ENCODE data around the gene PARN. TPM values are rescaled to one million over a fixed set of nuclear protein-coding genes. Genes with fewer than 3 reads are reported as not detected.

Gene PARN
- total RNA-seq, 1 donor from 2014 or later: 24.6 TPM

DNA sequence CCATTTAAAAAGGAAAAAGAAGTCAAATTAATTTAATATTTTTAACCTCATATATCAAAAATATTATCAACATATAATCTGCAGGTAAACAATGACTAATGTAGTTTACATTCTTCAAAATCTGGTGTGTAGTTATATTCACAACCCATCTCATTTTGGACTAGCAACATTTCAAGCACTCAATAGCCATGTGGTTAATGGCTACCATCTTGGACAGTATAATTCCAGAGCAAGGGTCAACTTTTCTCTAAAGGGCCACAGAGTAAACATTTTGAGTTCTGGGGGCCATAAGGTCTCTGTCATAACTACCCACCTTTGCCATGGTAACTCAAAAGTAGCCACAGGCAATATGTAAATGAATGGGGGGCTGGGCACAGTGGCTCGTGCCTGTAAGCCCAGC, 153.9 kb downstream of the PARN start:
- no peak for DNase-seq (ENCODE audit: extremely low read depth, low read depth, low spot score)

DNA sequence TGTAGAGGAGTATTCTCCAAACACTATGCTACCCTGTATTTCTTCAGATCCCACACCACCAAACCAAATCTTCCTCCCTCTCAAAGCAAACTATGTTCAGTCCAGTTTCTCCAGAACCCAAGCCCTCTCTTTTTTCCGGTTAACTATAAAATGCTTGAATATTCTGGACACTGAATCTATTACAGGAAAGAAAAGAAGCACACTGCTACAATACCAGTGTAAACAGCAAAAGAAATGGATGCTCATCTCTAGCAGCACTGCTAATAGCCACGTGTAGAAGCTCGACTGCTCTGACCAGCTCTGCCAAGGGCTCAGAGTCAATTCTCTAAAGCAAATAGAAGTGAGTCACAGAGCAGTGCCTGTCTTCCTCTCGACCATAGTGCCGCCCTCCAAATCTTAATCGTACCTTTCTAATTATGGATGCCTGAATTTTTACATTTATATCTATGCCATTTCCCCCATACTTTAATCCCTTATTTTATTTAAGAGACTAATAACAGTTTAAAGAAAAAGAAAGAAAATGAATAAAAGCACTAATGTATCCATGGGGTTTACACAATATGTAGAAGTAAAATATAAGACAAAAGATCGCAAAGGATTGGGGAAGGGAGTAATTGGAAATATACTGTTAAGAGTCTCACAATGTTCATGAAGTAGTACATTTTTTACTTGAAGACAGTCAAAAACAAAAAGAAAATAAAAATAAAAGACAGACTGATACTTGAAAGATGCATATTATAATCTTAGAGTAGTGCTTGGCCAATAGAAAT, 154.5 kb downstream of the PARN start:
- no peak for DNase-seq (ENCODE audit: extremely low read depth, low read depth, low spot score)

DNA sequence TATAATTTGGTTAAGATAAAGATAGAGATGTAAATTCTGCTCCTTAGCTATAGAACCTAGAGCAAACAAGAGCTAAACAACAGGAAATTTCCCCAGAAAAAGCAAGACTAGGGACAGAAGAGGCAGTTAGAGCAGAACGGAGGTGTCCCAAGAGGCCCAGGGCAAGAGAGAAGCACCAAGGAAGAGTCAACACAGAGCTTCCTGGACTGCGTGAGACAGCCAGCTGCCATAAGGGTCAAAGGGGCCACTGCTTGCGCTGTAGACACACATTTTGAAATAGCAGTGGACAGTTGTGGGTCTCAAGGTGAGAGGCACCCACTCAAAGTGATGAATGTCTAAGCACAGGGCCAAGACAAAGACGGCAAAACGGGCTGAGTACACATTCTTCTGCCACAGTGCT, 156.6 kb downstream of the PARN start:
- no peak for DNase-seq (ENCODE audit: extremely low read depth, low read depth, low spot score)

DNA sequence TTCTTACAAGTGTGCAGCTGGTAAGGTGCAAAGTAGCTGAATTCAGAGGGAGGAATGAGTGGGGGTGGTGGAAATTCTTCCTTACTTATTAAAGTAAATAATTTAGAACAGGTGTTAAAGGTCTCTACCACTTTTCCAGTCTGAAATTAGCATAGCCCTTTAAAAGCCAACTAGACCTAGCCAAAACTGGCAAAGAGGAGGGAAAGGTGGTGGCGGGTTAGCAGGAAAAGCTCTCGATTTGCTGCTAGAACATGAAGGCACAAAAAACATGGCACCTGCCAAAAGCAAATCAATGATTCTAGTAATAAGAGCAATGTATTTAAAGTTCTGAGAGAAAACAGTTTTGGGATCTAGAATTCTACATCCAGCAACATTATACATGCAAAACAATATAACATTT, 157.7 kb downstream of the PARN start:
- DNase-seq (ENCODE audit: extremely low read depth, low read depth, low spot score): no peak

DNA sequence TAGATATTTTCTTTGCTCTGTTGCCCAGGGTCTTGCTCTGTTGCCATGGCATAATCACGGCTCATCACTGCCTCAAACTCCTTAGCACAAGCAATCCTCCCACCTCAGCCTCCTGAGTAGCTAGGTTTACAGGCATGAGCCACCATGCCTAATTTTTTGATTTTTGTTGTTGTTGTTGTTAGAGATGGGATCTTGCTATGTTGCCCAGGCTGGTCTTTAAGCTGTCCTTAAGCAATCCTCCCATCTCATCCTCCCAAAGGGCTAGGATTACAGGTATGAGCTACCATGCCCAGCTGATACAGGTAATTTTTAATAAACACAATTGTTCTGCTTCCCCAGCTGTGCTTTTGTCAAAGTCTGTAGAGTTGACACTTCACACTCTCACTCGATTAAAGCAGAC, 159.3 kb downstream of the PARN start:
- DNase-seq (ENCODE audit: extremely low read depth, low read depth, low spot score): no peak

DNA sequence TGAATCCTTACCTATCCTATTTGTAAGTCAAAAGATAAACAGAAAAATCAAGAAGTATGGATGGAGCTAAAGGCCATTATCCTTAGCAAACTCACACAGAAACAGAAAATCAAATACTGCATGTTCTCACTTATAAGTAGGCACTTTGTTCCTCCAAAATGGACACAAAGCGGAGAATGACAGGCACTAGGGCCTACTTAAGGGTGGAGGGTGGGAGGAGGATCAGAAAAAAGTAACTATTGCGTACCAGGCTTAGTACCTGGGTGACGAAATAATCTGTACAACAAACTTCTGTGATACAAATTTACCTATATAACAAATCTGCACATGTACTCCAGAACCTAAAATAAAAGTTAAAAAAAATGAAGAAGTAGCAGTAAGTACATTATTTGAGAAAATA, 164.3 kb downstream of the PARN start:
- no peak for DNase-seq (ENCODE audit: extremely low read depth, low read depth, low spot score)

DNA sequence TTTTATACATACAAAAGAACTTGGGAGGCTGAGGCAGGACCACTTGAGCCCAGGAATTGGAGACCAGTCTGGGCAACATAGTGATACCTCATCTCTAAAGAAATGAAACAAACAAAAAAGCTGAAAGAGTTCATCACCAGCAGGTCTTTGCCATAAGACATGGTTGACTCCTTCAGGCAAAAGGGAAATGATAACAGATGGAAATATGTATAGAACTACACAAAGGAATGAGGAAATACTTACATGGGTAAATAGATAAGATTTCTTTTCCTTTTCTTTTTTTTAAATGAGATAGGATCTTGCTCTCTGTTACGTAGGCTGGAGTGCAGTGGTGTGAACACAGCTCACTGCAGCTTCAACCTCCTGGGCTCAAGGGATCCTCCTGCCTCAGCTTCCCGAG, 165.3 kb downstream of the PARN start:
- DNase-seq (ENCODE audit: extremely low read depth, low read depth, low spot score): no peak

DNA sequence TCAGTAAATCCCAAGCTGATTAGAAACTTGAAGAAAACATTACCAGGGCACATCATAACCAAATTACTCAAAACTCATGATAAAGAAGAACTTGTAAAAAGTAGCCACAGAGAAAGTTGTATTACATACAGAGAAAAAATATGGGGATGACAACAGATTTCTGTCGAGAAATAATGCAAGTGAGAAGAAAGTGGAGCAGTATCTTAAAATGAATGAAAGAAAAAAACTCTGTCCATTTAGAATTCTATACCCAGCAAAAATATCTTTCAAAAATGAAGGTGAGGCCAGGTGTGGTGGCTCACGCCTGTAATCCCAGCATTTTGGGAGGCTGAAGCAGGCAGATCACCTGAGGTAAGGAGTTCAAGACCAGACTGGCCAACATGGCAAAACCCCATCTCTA, 165.9 kb downstream of the PARN start:
- no peak for DNase-seq (ENCODE audit: extremely low read depth, low read depth, low spot score)

DNA sequence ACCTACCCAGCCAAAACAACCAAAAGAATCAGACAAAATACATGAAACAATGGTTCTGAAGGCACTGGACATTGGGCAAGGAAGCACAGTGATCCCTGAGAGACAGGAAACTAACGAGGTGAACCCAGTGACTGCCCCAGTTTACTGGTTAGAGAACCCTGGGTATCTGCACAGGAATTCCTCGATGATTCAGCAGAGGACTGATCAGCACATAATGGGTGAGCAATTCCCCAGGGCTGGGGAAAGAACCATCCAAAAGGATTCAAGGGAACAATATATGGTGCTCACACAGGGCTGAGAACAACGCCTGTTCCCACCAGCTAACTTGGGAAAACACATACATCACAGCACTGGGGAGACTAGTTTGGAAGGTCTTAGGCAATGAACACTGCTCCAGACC, 167.2 kb downstream of the PARN start:
- DNase-seq (ENCODE audit: extremely low read depth, low read depth, low spot score): no peak

DNA sequence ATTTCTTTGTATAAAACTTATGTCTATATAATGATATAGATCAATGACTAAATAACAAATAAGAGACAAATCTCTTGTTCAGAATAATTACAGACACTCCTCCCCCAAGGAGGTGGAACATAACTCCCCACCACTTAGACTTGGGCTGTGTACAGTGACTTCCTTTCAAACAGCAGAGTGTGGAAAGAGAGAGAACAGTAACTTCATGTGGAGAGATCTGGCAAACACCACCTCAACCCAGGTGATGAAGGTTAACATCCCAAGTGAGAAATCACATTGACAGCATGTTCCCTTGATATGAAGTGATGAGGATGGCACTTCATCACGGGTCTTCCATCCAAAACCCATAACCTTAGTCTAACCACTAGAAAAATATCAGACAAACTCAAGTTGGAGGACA, 169.3 kb downstream of the PARN start:
- DNase-seq (ENCODE audit: extremely low read depth, low read depth, low spot score): no peak

DNA sequence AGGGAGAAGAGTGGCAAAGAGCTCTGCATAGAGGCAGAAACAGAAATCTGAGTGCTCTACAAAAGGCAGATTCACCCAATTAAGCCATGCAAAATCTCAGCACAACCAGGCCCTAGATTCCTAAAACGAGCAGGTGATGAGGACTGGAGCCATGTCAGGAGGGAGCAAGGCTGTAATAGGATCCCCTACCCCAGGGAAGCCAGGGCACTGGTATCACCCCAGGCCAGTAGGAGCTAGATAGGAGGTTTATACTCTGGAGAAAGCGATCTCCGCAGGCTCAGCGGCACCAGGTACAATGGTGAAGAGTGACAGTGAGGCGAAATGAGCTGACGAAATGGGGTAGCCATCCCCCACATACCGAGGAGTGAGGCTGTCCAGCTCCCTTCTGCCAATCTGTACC, 171.5 kb downstream of the PARN start:
- no peak for DNase-seq (ENCODE audit: extremely low read depth, low read depth, low spot score)

DNA sequence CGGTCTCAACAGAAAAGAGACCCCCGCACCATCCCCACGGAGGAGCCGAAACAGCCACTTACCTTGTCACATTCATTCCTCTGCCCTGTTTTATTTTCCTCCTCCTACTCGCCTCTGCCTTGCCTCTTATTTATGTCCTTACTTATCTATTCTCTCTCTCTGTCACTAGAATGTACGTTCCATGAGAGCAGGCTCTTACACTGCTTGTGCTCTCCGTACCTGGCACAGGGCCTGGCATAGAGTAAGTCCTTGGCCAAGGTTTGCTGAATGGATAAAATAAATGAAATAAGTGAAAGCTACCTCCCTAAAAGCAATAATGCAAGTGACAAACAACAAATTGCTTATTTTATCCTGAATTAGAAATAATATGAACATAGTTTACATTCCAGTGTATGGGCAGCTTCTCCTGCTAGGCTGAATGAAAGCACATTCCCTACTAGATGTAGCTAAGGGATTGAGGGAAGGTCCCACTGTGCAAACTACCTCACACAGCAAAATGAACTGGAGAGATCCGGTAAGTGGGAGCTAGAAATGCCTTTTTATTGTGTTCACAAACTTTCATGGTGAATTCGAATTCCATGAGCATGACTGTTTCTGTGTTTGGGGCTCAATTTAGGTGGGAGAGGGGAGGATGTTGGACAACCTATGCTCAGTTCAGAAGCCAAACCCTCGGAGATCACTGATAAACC, 173.1 kb downstream of the PARN start:
- no peak for DNase-seq (ENCODE audit: extremely low read depth, low read depth, low spot score)

DNA sequence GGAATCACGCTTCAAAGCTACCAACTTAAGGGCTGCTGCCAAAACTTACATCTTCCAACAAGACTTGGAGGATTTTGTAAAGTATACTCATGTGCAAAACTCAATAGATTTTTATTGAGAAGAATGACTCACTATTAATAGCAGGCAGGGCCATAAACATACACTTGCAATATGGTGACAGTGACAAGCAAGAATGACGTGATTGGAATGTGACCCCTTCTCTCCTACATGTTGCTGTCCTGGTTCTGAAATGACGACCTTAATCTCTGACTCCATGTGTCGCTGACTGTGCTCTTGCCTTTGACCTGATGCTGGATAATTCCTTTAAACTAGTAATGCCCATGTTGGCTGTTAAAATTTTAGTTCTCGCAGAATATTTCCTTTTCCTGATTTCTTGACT, 174.5 kb downstream of the PARN start:
- no peak for DNase-seq (ENCODE audit: extremely low read depth, low read depth, low spot score)

DNA sequence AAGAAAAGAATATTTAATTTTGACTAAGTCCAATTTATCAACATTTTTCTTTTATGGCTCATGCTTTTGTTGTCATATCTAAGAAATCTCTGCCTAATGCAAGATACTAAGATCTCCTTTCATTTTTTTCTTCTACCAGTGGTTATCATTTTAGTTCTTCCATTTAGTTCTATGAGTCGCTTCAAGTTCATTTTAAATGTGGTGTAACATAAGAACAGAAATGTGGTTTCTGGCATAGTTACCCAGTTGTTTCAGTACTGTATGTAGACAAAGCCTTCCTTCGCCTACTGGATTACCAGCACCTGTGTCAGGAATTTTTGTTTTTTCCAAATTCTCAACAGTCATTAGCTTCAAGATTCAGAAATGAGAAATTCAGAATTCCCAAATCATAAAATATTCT, 175.7 kb downstream of the PARN start:
- no peak for DNase-seq (ENCODE audit: extremely low read depth, low read depth, low spot score)

DNA sequence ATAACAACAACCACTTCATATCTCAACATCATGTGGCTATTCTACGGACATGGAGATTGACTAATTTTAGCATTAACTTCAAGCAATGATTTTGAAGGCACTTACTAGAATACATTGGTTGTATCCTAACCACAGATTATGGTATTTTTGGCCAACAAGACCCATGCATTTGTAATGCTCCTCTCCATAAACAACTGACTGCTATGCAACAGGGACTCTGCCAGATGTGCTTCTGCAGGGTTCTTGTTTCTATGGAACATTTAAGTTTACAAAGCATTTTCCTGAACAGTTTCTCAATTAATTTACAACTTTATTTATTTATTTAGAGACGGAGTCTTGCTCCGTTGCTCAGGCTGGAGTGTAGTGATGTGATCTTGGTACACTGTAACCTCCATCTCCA, 178.0 kb downstream of the PARN start:
- DNase-seq (ENCODE audit: extremely low read depth, low read depth, low spot score): no peak

DNA sequence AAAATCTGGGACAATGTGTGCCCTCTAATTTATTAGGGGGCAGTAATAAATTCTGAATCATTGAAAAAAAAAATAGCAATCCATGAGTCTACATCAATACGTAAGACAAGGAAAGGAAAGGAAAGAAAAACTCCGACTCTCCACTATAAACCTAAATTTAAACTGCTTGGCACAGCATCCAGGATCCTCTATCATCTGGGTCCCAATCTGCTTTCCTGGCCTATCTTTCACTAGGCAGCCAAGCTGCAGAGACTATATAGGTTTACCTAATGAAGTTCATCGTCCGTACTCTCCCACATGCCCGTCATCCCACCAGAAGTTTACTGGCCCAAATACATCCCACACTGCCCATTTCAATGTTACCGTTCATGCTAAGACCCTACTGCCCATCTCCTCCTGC, 179.2 kb downstream of the PARN start:
- no peak for DNase-seq (ENCODE audit: extremely low read depth, low read depth, low spot score)

DNA sequence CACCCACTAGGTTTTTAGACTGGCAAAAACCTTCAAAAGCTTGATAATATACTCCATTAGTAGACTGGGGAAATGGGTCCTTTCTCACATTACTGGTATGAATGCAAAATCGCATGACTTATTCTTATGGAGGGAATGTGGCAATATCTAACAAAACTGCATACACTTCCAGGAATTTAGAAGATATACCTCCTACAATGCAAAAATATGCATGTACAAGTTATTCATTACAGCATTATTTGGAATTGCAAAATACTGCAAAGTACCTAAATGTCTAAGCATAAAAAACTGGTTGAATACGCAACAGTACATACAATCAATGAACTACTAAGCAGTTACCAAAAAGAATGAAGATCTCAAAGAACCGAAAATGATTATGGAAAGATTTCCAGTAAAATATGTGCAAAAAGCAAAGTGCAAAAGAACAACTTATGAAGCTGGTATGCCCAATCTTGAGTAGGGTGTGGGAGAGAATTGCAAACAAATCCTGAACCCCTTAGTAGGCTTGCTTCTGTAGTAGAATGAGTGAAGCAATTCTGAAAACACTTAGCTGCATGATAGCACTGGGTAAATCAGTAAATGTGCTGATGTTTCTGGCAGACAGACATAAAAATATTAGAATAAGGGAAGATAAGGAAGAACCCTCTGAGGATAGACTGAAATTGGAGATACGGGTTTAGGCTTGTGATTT, 180.1 kb downstream of the PARN start:
- DNase-seq (ENCODE audit: extremely low read depth, low read depth, low spot score): no peak

DNA sequence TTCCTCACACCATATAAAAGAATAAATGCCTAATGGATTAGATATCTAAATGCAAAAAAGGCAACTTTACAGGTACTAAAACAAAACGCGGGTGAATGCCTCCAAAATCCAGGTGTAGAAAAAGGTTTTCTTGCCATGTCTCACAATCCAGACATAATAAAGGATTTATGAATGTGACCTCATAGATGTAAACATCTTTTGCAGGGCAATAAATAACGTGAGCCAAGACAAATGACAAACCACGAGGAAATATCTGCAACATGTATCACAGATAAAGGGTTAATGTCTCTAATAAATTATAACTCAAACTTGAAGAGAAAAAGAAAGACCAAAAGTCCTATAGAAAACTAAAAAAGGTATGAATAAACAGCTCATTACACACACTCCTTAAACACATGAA, 180.7 kb downstream of the PARN start:
- DNase-seq (ENCODE audit: extremely low read depth, low read depth, low spot score): no peak

DNA sequence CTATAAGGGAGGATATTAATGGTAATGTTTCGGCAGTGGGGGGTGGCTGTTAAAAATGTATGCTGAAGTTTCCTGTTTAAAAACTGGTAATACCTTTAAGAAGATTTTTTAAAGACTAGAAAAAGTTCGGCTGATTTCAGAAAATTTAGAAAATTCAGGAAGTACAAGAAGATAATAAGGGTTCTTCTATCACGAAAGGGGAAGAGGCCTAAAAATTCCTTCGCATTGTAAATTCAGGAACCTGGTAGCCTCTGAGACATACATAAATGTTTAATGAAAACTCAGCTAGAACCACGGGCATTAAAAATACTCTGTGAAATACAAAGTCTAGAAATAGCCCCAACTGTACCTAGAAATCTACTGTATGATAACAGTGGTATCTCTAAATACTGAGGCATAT, 181.2 kb downstream of the PARN start:
- no peak for DNase-seq (ENCODE audit: extremely low read depth, low read depth, low spot score)

DNA sequence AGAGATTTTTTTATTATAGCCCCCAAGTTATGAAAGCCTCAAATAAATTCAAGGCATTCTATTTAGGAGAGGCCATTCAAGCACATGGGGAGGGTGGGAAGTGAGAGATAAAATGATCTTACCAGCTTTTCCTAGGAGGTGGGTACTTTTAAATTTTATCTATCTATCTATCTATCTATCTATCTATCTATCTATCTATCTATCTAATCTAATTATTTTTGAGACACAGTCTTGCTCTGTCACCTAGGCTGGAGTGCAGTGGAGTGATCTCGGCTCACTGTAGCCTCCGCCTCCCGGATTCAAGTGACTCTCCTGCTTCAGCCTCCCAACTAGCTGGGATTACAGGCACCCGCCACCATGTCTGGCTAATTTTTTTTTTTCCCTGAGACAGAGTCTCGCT, 182.3 kb downstream of the PARN start:
- DNase-seq (ENCODE audit: extremely low read depth, low read depth, low spot score): no peak

DNA sequence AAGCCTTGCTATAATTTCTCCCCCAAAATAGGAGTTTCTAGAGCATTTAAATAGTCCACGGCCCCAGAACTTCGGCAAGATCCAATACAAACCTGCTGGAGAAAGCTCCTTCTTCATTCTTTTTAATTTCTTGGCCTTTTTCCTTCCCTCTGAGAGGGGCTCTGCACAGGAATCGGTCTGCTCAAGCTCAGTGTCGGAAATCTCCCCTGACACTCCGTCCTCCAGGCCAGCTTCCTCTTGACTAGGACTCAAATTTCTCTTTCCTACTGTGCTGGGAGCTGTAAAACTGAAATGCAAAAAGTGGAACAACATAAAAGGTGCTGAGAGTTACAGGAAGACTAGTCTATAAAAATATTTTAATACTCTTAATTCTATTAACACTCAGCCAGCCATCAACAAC, 183.3 kb downstream of the PARN start:
- no peak for DNase-seq (ENCODE audit: extremely low read depth, low read depth, low spot score)

All from glomerular endothelial cell (primary cell).